ENCODE results near the gene NCBP3.

DNA sequence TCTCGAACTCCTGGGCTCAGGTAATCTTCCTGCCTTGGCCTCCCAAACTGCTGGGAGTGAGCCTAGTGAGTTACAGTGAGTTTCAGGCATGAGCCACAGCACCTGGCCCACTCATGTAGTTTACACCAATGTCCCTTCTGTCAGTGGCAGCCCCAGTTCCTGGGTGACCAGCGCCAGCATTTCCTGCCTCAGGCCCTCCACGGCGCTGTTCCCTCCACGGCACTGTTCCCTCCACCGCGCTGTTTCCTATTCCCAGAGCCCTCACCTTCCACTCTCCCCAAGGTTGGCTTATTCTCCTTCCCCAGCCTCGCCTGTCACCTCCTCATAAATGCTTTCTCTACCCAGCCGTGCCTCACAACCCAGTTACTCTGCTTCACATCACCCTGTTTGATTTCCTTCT, 77.7 kb downstream of the NCBP3 start:
- TF ChIP-seq MAX (IDR thresholded peaks at IDR 0.05), result no peak
- TF ChIP-seq, protein P1, sequence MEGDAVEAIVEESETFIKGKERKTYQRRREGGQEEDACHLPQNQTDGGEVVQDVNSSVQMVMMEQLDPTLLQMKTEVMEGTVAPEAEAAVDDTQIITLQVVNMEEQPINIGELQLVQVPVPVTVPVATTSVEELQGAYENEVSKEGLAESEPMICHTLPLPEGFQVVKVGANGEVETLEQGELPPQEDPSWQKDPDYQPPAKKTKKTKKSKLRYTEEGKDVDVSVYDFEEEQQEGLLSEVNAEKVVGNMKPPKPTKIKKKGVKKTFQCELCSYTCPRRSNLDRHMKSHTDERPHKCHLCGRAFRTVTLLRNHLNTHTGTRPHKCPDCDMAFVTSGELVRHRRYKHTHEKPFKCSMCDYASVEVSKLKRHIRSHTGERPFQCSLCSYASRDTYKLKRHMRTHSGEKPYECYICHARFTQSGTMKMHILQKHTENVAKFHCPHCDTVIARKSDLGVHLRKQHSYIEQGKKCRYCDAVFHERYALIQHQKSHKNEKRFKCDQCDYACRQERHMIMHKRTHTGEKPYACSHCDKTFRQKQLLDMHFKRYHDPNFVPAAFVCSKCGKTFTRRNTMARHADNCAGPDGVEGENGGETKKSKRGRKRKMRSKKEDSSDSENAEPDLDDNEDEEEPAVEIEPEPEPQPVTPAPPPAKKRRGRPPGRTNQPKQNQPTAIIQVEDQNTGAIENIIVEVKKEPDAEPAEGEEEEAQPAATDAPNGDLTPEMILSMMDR (IDR thresholded peaks at IDR 0.05; ENCODE audit: control extremely low read depth in 1 of 3, insufficient read depth in 1 of 3, low read depth in 1 of 3, low read length in 3 of 3), result no peak
- TF ChIP-seq EGR1 (IDR thresholded peaks at IDR 0.05; ENCODE audit: borderline replicate concordance, low read depth, low read length), result no peak
- no peak for TF ChIP-seq POLR2AphosphoS5 (IDR thresholded peaks at IDR 0.05; ENCODE audit: low read depth, low read length)
- TF ChIP-seq RAD21 (IDR thresholded peaks at IDR 0.05 in 1 of 2, conservative IDR thresholded peaks at IDR 0.05 in 1 of 2; ENCODE audit: low read depth in 2 of 2, low read length in 2 of 2), result no peak
- TF ChIP-seq ATF2 (IDR thresholded peaks at IDR 0.05; ENCODE audit: low read length), result no peak
- no peak for TF ChIP-seq JUN (IDR thresholded peaks at IDR 0.05; ENCODE audit: low read depth, low read length)
